Fibroblast of lung (primary cell): Measurements from ENCODE around the gene SHISAL1.

Experiments used
- CTCF ChIP-seq, 2 donors: IDR thresholded peaks in 1 of 2; conservative IDR thresholded peaks in 1 of 2; 1 replicate in 1 of 2; 2 replicates in 1 of 2; pipeline ENCODE4 v1.5.1; 2011 to 2012; ENCODE audit warnings: low read length in 2 of 2, control low read depth in 1 of 2, inconsistent platforms in 1 of 2, low read depth in 1 of 2, mild to moderate bottlenecking in 1 of 2
- EZH2 ChIP-seq: IDR thresholded peaks from 2 replicates; pipeline ENCODE4 v1.5.1; 2012; ENCODE audit warnings: low read length, control low read depth, mild to moderate bottlenecking; ENCODE audit errors: missing control alignments

GRCh38 chr22:44289414-44290171 is 23.2 kb downstream of the SHISAL1 start:
- TF ChIP-seq CTCF (conservative IDR thresholded peaks at IDR 0.05 in 1 of 2, IDR thresholded peaks at IDR 0.05 in 1 of 2; ENCODE audit: low read depth in 1 of 2, low read length in 2 of 2), result no peak
- no peak for TF ChIP-seq EZH2
